CD4-positive, alpha-beta T cell treated with Interleukin-2 at 100 ng/mL for 4 hours (primary cell): ENCODE results near the gene MTHFS.

ENCODE experiments used
- DNase-seq: peaks from one replicate; pipeline ENCODE4 v3.0.0-alpha.2; 2020; ENCODE audit warnings: low spot score

The MTHFS gene

DNA sequence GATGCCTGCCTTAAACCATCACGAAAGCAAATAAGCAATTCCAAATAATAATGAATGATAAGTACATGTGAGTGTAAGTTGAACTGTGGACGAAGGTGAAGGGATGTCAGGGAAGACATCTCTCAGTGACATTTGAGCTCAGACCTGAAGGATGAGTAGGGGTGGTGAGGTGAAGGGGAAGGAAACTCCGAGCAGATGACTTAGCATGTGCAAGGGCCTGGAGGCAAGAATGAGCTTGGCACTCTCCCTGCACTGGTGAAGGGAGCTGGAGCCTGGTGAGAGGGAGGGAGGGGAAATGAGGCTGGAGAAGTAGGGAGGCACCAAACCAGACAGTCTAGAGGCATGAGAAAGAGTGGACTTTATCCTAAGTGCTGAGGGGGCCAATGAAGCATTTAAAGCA is 84.3 kb downstream of the MTHFS start:
- no peak for DNase-seq

- no peak for DNase-seq
Measured at GRCh38 chr15:79811406-79812405, 85.1 kb downstream of the MTHFS start.

DNA sequence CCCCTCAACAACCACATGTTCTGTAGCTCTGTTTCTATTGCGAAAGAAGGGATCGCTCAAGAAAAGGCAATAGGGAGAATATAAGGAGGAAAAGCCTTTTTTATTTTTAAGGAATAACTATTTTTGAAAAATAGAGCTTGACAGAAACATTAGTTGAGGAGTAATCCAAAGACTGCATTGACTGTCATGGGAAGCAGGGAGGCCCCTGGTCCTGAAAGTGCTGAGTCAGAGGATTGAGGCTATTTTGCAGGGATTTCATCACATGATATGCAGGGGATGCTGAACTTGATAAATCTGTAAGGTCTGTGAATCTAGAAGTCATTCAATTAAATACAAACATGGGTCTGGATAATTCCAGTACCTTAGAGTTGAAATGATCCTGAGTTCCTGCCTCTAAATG is 92.0 kb downstream of the MTHFS start:
- DNase-seq, result no peak

DNA sequence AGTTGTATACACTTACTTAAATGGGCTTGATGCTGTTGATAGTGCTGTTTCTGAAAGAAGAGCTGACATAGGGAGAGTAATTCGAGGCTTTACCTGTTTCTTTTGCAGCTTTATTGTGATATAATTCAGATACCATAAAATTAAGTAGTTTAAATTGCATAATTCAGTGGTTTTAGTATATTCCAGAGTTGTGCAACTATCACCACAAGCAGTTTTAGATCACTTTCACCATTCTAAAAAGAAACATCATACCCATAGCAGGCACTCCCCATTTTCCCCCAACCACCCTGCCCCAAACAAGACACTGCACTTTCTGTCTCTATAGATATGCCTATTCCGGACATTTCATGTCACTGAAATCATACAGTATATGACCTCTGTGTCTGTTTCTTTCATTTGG is 98.5 kb downstream of the MTHFS start:
- DNase-seq, result no peak
